ENCODE measurements around the gene PFN1.

Gene PFN1

DNA sequence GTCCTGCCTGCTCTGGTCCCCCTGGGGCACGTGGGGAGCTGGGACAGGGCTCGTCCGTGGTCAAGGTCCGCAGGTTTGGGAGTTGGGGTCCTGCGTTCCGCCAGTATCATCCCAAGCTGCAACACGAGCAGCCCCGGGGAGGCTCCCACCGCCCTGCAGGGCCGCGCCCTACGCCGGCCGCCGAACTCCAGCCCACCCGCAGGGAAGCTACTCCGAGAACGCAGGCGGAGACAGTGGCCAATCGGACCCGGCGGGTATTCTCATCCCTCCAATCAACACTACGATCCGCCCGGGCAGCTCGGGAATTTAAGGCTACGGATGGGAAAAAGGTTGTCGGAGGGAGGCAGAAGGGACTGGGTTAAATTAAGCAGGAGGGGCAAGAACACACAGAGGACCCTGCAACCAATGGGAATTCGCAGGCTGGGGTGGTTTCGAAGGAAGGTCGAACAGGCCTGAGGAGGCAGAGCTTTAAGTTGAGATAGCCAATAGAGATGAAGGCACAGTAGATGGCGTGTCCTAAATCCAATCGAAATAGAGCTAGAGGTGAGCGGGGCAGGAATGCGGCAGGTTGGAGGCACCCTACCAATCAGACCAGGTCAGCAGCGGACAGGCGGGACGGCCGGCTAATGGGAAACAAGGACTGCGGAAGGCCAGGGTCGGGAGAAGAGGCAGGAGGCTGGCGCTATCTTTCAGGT is 18.7 kb upstream of the PFN1 start:
- TF ChIP-seq SUZ12 (IDR thresholded peaks at IDR 0.05; ENCODE audit: extremely low read depth, insufficient read depth, insufficient read length) (no peak), ZNF274 (IDR thresholded peaks at IDR 0.05; ENCODE audit: low read depth, low read length) (no peak), YY1 (IDR thresholded peaks at IDR 0.05; ENCODE audit: insufficient read depth, insufficient read length) (no peak)

DNA sequence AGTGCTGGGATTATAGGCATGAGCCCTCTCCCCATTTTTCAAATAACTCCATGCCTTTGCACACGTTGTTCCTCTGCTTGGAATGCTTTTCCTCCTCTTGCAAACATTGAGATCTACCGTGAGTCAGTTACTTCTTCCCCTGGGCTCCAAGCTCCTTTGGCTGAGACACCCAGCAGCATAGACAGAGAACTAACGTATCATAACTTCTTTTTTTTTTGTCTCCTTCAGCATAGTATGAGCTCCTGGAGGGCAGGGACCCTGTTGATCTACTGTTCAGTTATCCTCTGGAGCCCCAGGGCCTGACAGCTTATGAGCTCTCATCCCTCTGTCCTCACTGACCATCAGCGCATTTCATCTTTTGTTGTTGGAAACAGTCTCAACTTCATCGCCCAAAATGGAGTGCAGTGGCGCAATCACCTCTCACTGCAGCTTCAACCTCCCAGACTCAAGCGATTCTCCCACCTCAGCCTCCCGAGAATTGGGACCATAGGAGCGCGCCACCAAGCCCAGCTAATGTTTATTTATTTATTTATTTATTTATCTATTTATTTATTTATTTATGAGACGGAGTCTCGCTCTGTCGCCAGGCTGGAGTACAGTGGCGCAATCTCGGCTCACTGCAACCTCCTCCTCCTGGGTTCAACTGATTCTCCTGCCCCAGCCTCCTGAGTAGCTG is 17.1 kb upstream of the PFN1 start:
- Histone ChIP-seq H3K27me3 (ENCODE audit: insufficient read depth, insufficient read length) (no peaks in the 10 kb centered on the region), H3K9me3 (ENCODE audit: insufficient read depth, low read length) (no peaks in the 10 kb centered on the region), H3K4me1 (ENCODE audit: insufficient read depth, insufficient read length) (peaks cover 9% of the 10 kb centered on the region), H3K36me3 (ENCODE audit: insufficient read depth, insufficient read length, low read length) (peaks cover 25% of the 10 kb centered on the region), H3K4me3 (ENCODE audit: insufficient read length, low read depth) (no peak overlapping the region), H3K9ac (ENCODE audit: insufficient read length, low read depth) (no peak overlapping the region)
- TF ChIP-seq SUZ12 (IDR thresholded peaks at IDR 0.05; ENCODE audit: extremely low read depth, insufficient read depth, insufficient read length) (no peak), ZNF274 (IDR thresholded peaks at IDR 0.05; ENCODE audit: low read depth, low read length) (no peak), YY1 (IDR thresholded peaks at IDR 0.05; ENCODE audit: insufficient read depth, insufficient read length) (no peak)
- DNase-seq (ENCODE audit: low read depth, low spot score), result no peak

More for the DNA sequence above, 18.7 kb upstream of the PFN1 start:
- peak; percentile 95 for DNase-seq (ENCODE audit: low read depth, low spot score)
- H3K4me3 ChIP-seq (ENCODE audit: insufficient read length, low read depth), result peak overlapping the region; percentile 91
- H3K36me3 ChIP-seq (ENCODE audit: insufficient read depth, insufficient read length, low read length), result peaks cover 33% of the 10 kb centered on the region
- H3K27me3 ChIP-seq (ENCODE audit: insufficient read depth, insufficient read length), result no peaks in the 10 kb centered on the region
- H3K4me1 ChIP-seq (ENCODE audit: insufficient read depth, insufficient read length), result peaks cover 9% of the 10 kb centered on the region
- peak overlapping the region; percentile 95 for H3K9ac ChIP-seq (ENCODE audit: insufficient read length, low read depth)
- H3K9me3 ChIP-seq (ENCODE audit: insufficient read depth, low read length), result no peaks in the 10 kb centered on the region

DNA sequence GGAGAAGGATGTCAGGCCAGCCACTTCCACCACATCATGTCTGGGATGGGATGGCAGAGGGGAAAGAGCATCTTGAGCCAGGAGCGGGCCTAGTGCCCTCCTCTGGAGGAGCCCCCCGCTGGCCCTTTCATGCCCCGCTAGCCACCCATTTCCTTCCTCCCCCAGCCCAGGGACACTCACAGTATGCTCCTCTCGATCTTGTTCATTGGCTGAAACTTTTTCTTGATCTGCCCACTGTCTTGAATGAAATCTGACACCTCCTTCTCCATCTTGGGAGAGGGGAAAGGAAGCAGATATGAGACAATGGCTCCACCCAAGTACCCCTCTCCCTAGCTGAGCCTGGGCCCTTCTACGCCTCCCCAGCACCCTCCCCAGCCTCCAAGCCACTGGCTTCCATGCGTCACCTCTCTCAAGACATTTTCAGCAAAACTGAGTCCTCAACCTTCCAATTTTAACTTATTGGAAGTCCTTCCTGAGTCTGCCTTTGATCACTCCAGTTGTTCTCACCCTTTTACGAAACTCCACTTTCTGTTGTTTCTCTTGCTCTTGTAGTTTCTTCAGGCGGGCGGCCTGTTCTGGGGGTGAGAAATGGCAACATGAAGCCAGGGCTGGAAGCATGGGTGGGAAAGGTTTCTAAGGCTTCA is 12.1 kb upstream of the PFN1 start:
- H3K4me1 ChIP-seq (ENCODE audit: insufficient read depth, insufficient read length), result peaks cover 2% of the 10 kb centered on the region
- no peak for DNase-seq (ENCODE audit: low read depth, low spot score)
- TF ChIP-seq SUZ12 (IDR thresholded peaks at IDR 0.05; ENCODE audit: extremely low read depth, insufficient read depth, insufficient read length) (no peak), YY1 (IDR thresholded peaks at IDR 0.05; ENCODE audit: insufficient read depth, insufficient read length) (no peak), ZNF274 (IDR thresholded peaks at IDR 0.05; ENCODE audit: low read depth, low read length) (no peak)
- no peak overlapping the region for H3K4me3 ChIP-seq (ENCODE audit: insufficient read length, low read depth)
- H3K27me3 ChIP-seq (ENCODE audit: insufficient read depth, insufficient read length), result no peaks in the 10 kb centered on the region
- no peak overlapping the region for H3K9ac ChIP-seq (ENCODE audit: insufficient read length, low read depth)
- H3K36me3 ChIP-seq (ENCODE audit: insufficient read depth, insufficient read length, low read length), result peaks cover 46% of the 10 kb centered on the region
- no peaks in the 10 kb centered on the region for H3K9me3 ChIP-seq (ENCODE audit: insufficient read depth, low read length)

GRCh38 chr17:4959261-4959965 is 11.1 kb upstream of the PFN1 start:
- Histone ChIP-seq H3K9ac (ENCODE audit: insufficient read length, low read depth) (no peak overlapping the region), H3K4me3 (ENCODE audit: insufficient read length, low read depth) (no peak overlapping the region), H3K4me1 (ENCODE audit: insufficient read depth, insufficient read length) (peaks cover 2% of the 10 kb centered on the region), H3K27me3 (ENCODE audit: insufficient read depth, insufficient read length) (no peaks in the 10 kb centered on the region), H3K36me3 (ENCODE audit: insufficient read depth, insufficient read length, low read length) (peaks cover 46% of the 10 kb centered on the region), H3K9me3 (ENCODE audit: insufficient read depth, low read length) (no peaks in the 10 kb centered on the region)
- no peak for TF ChIP-seq SUZ12 (IDR thresholded peaks at IDR 0.05; ENCODE audit: extremely low read depth, insufficient read depth, insufficient read length)
- no peak for TF ChIP-seq ZNF274 (IDR thresholded peaks at IDR 0.05; ENCODE audit: low read depth, low read length)
- TF ChIP-seq YY1 (IDR thresholded peaks at IDR 0.05; ENCODE audit: insufficient read depth, insufficient read length), result no peak
- DNase-seq (ENCODE audit: low read depth, low spot score), result no peak

GRCh38 chr17:4958102-4958501 is 9.8 kb upstream of the PFN1 start:
- TF ChIP-seq YY1 (IDR thresholded peaks at IDR 0.05; ENCODE audit: insufficient read depth, insufficient read length) (no peak), SUZ12 (IDR thresholded peaks at IDR 0.05; ENCODE audit: extremely low read depth, insufficient read depth, insufficient read length) (no peak), ZNF274 (IDR thresholded peaks at IDR 0.05; ENCODE audit: low read depth, low read length) (no peak)
- DNase-seq (ENCODE audit: low read depth, low spot score), result no peak
- Histone ChIP-seq H3K4me3 (ENCODE audit: insufficient read length, low read depth) (no peak overlapping the region), H3K4me1 (ENCODE audit: insufficient read depth, insufficient read length) (peaks cover 5% of the 10 kb centered on the region), H3K27me3 (ENCODE audit: insufficient read depth, insufficient read length) (no peaks in the 10 kb centered on the region), H3K9ac (ENCODE audit: insufficient read length, low read depth) (no peak overlapping the region), H3K36me3 (ENCODE audit: insufficient read depth, insufficient read length, low read length) (peaks cover 46% of the 10 kb centered on the region), H3K9me3 (ENCODE audit: insufficient read depth, low read length) (no peaks in the 10 kb centered on the region)

GRCh38 chr17:4956493-4957061 is 8.2 kb upstream of the PFN1 start:
- Histone ChIP-seq H3K4me3 (ENCODE audit: insufficient read length, low read depth) (no peak overlapping the region), H3K36me3 (ENCODE audit: insufficient read depth, insufficient read length, low read length) (peaks cover 46% of the 10 kb centered on the region), H3K27me3 (ENCODE audit: insufficient read depth, insufficient read length) (no peaks in the 10 kb centered on the region), H3K9ac (ENCODE audit: insufficient read length, low read depth) (no peak overlapping the region), H3K4me1 (ENCODE audit: insufficient read depth, insufficient read length) (peaks cover 7% of the 10 kb centered on the region), H3K9me3 (ENCODE audit: insufficient read depth, low read length) (no peaks in the 10 kb centered on the region)
- TF ChIP-seq ZNF274 (IDR thresholded peaks at IDR 0.05; ENCODE audit: low read depth, low read length), result no peak
- no peak for TF ChIP-seq SUZ12 (IDR thresholded peaks at IDR 0.05; ENCODE audit: extremely low read depth, insufficient read depth, insufficient read length)
- no peak for TF ChIP-seq YY1 (IDR thresholded peaks at IDR 0.05; ENCODE audit: insufficient read depth, insufficient read length)
- no peak for DNase-seq (ENCODE audit: low read depth, low spot score)

Data from NT2/D1 (cell line).